ENCODE data around the gene WNT16.

Gene WNT16

DNA sequence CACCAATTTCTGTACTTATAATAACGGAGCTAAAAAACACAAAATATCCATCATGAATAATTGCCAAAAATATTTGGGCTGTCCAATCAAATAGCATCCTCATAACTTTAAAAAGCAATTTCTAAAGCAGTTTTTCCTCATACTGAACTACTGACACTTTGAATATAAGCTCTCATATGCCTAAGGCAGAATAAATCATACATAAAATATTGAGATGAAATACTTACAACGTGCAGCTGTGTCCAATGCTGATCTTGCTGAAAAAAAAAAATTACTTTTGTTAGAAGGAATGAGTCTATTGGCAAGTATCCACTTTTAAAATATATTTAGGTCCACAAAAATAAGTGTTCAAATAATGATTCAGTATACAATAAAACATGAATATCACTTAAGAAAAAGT is 43.1 kb downstream of the WNT16 start:
- 97% methylated on average over 1 of the region's 2 CpGs for WGBS
- no peak overlapping the region for H2BK120ac ChIP-seq (ENCODE audit: low read depth, low read length)
- no peak overlapping the region for H2AFZ ChIP-seq (ENCODE audit: low read depth, low read length)
- peaks cover 8 to 79% of the 10 kb centered on the region in 2 experiments for H3K36me3 ChIP-seq (ENCODE audit: control insufficient read depth in 1 of 2, insufficient read depth in 2 of 2, low read depth in 1 of 2, low read length in 2 of 2)
- no peak overlapping the region for H3K4me2 ChIP-seq (ENCODE audit: low read length, poor library complexity, severe bottlenecking)
- H3K9ac ChIP-seq (ENCODE audit: low read length), result peak overlapping the region; percentile 31
- H3K18ac ChIP-seq (ENCODE audit: low read depth in 1 of 2, low read length in 2 of 2), result no peak overlapping the region
- peaks cover 3% of the 10 kb centered on the region for H3K4me1 ChIP-seq (ENCODE audit: control insufficient read depth, insufficient read depth, low read depth, low read length)
- H3K27ac ChIP-seq (ENCODE audit: low read length, poor library complexity, severe bottlenecking), result no peak overlapping the region
- DNase-seq, result no peak
- no peaks in the 10 kb centered on the region for H3K9me3 ChIP-seq (ENCODE audit: control insufficient read depth, low read length)
- no peak overlapping the region for H3K23ac ChIP-seq (ENCODE audit: low read length in 2 of 2)
- H3K14ac ChIP-seq (ENCODE audit: low read length in 2 of 2), result no peak overlapping the region
- peaks cover 17% of the 10 kb centered on the region for H3K79me1 ChIP-seq (replicated peaks; ENCODE audit: low read length, poor library complexity, severe bottlenecking)
- no peak overlapping the region for H2BK12ac ChIP-seq (ENCODE audit: low read length in 2 of 2)
- no peak overlapping the region for H2BK15ac ChIP-seq (ENCODE audit: low read depth, poor library complexity, severe bottlenecking)
- no peak overlapping the region for H4K8ac ChIP-seq (ENCODE audit: low read length)
- H3K27me3 ChIP-seq (ENCODE audit: control insufficient read depth in 1 of 2, insufficient read depth in 1 of 2, low read length in 2 of 2), result no peaks in the 10 kb centered on the region
- no peak overlapping the region for H4K91ac ChIP-seq (ENCODE audit: low read length)
- no peak overlapping the region for H3K4me3 ChIP-seq (ENCODE audit: insufficient read depth in 1 of 2, low read depth in 1 of 2, low read length in 2 of 2)
- no peak overlapping the region for H2AK5ac ChIP-seq (ENCODE audit: low read length, severe bottlenecking)
- no peak overlapping the region for H2BK5ac ChIP-seq (ENCODE audit: low read depth, low read length, poor library complexity, severe bottlenecking)
- no peak overlapping the region for H3K4ac ChIP-seq (ENCODE audit: low read depth in 1 of 2, low read length in 2 of 2)

DNA sequence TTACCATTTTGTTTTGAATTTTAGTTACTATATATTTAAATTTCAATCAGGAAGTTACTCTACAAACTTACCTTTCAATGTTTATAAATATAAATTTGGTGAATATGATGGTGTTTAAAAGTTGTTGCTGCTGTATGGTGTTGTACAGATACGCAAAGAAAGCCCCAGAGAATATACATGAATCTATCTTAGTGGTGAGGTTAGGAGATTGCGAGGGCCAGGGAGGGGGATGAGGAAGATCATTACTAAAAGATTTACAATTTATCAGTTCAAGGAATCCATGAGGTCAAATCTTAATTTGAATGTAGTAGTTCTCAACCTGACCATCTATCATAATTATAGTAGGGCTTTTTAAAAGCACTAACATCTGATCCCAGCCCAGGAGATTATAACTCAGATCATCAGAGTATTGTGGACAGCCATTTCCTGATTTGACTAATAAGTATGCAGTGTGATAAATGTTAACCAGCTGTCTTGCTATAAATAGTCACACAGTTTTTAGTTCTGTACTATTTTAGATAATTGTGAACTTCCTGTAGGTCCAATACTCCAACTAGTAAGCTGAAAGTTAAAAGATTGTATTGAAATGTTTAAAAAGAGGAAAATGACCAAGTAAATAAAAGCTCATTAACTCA is 43.7 kb downstream of the WNT16 start:
- Histone ChIP-seq H4K8ac (ENCODE audit: low read length) (no peak overlapping the region), H3K14ac (ENCODE audit: low read length in 2 of 2) (no peak overlapping the region), H3K79me1 (replicated peaks; ENCODE audit: low read length, poor library complexity, severe bottlenecking) (peaks cover 19% of the 10 kb centered on the region), H2BK12ac (ENCODE audit: low read length in 2 of 2) (no peak overlapping the region), H2BK120ac (ENCODE audit: low read depth, low read length) (no peak overlapping the region), H3K4me1 (ENCODE audit: control insufficient read depth, insufficient read depth, low read depth, low read length) (peaks cover 3% of the 10 kb centered on the region), H3K18ac (ENCODE audit: low read depth in 1 of 2, low read length in 2 of 2) (no peak overlapping the region), H3K4me3 (ENCODE audit: insufficient read depth in 1 of 2, low read depth in 1 of 2, low read length in 2 of 2) (no peak overlapping the region), H3K9me3 (ENCODE audit: control insufficient read depth, low read length) (no peaks in the 10 kb centered on the region), H2AK5ac (ENCODE audit: low read length, severe bottlenecking) (no peak overlapping the region), H2AFZ (ENCODE audit: low read depth, low read length) (no peak overlapping the region), H3K23ac (ENCODE audit: low read length in 2 of 2) (no peak overlapping the region), H3K36me3 (ENCODE audit: control insufficient read depth in 1 of 2, insufficient read depth in 2 of 2, low read depth in 1 of 2, low read length in 2 of 2) (peaks cover 8 to 79% of the 10 kb centered on the region in 2 experiments), H2BK15ac (ENCODE audit: low read depth, poor library complexity, severe bottlenecking) (no peak overlapping the region), H3K4me2 (ENCODE audit: low read length, poor library complexity, severe bottlenecking) (no peak overlapping the region), H3K9ac (ENCODE audit: low read length) (peak overlapping the region; percentile 31), H4K91ac (ENCODE audit: low read length) (no peak overlapping the region), H3K27ac (ENCODE audit: low read length, poor library complexity, severe bottlenecking) (no peak overlapping the region), H3K27me3 (ENCODE audit: control insufficient read depth in 1 of 2, insufficient read depth in 1 of 2, low read length in 2 of 2) (no peaks in the 10 kb centered on the region), H3K4ac (ENCODE audit: low read depth in 1 of 2, low read length in 2 of 2) (no peak overlapping the region), H2BK5ac (ENCODE audit: low read depth, low read length, poor library complexity, severe bottlenecking) (no peak overlapping the region)
- peak; percentile 23 for DNase-seq
- WGBS, result 100% methylated on average over 1 of the region's 2 CpGs

DNA sequence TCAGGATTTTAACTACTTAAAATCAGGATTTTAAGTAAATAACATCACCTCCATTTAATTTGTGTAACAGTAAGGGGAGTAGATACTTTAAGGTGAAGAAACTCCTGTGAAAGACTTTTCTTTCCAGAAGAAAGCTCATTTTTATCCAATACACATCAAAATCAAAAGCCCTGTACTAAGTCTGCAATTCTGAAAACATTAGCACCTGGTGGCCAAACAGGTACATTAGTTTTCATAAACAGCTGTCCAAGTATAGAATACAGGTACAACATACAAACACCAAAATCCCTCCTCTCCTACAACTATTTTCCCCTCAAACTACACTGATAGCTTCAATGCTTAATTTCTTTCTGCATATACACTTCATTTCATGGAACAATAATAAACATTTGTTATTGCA is 44.4 kb downstream of the WNT16 start:
- Histone ChIP-seq H3K18ac (ENCODE audit: low read depth in 1 of 2, low read length in 2 of 2) (no peak overlapping the region), H3K9ac (ENCODE audit: low read length) (peak overlapping the region; percentile 31), H3K23ac (ENCODE audit: low read length in 2 of 2) (no peak overlapping the region), H3K27ac (ENCODE audit: low read length, poor library complexity, severe bottlenecking) (no peak overlapping the region), H3K4me3 (ENCODE audit: insufficient read depth in 1 of 2, low read depth in 1 of 2, low read length in 2 of 2) (no peak overlapping the region), H3K27me3 (ENCODE audit: control insufficient read depth in 1 of 2, insufficient read depth in 1 of 2, low read length in 2 of 2) (no peaks in the 10 kb centered on the region), H2BK15ac (ENCODE audit: low read depth, poor library complexity, severe bottlenecking) (no peak overlapping the region), H3K4ac (ENCODE audit: low read depth in 1 of 2, low read length in 2 of 2) (no peak overlapping the region), H3K4me1 (ENCODE audit: control insufficient read depth, insufficient read depth, low read depth, low read length) (peaks cover 3% of the 10 kb centered on the region), H2BK120ac (ENCODE audit: low read depth, low read length) (no peak overlapping the region), H3K4me2 (ENCODE audit: low read length, poor library complexity, severe bottlenecking) (no peak overlapping the region), H2AK5ac (ENCODE audit: low read length, severe bottlenecking) (no peak overlapping the region), H3K36me3 (ENCODE audit: control insufficient read depth in 1 of 2, insufficient read depth in 2 of 2, low read depth in 1 of 2, low read length in 2 of 2) (peaks cover 6 to 79% of the 10 kb centered on the region in 2 experiments), H2BK5ac (ENCODE audit: low read depth, low read length, poor library complexity, severe bottlenecking) (no peak overlapping the region), H3K79me1 (replicated peaks; ENCODE audit: low read length, poor library complexity, severe bottlenecking) (peaks cover 16% of the 10 kb centered on the region), H3K9me3 (ENCODE audit: control insufficient read depth, low read length) (no peaks in the 10 kb centered on the region), H3K14ac (ENCODE audit: low read length in 2 of 2) (no peak overlapping the region), H2AFZ (ENCODE audit: low read depth, low read length) (no peak overlapping the region), H4K91ac (ENCODE audit: low read length) (no peak overlapping the region), H4K8ac (ENCODE audit: low read length) (no peak overlapping the region), H2BK12ac (ENCODE audit: low read length in 2 of 2) (no peak overlapping the region)
- no peak for DNase-seq

DNA sequence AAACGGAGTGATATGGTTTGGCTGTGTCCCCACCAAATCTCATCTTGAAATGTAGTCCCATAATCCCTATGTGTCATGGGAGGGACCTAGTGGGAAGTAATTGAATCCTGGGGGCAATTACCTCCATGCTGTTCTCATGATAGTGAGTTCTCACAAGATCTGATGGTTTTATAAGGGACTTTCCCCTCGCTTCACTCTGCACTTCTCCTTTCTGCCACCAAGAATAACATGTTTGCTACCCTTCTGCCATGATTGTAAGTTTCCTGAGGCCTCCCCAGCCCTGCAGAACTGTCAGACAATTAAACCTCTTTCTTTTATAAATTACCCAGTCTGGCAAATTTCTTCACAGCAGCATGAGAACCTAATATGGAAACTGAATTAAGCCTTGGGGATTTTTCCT is 48.2 kb downstream of the WNT16 start:
- H3K27me3 ChIP-seq (ENCODE audit: control insufficient read depth in 1 of 2, insufficient read depth in 1 of 2, low read length in 2 of 2), result no peaks in the 10 kb centered on the region
- no peak overlapping the region for H3K18ac ChIP-seq (ENCODE audit: low read depth in 1 of 2, low read length in 2 of 2)
- WGBS, result 100% methylated on average over 2 of the region's 2 CpGs
- no peak overlapping the region for H3K4me3 ChIP-seq (ENCODE audit: insufficient read depth in 1 of 2, low read depth in 1 of 2, low read length in 2 of 2)
- H4K91ac ChIP-seq (ENCODE audit: low read length), result no peak overlapping the region
- no peak overlapping the region for H2AK5ac ChIP-seq (ENCODE audit: low read length, severe bottlenecking)
- no peak overlapping the region for H3K9ac ChIP-seq (ENCODE audit: low read length)
- H2BK12ac ChIP-seq (ENCODE audit: low read length in 2 of 2), result no peak overlapping the region
- DNase-seq, result no peak
- peaks cover 24% of the 10 kb centered on the region for H3K79me1 ChIP-seq (replicated peaks; ENCODE audit: low read length, poor library complexity, severe bottlenecking)
- H3K4me1 ChIP-seq (ENCODE audit: control insufficient read depth, insufficient read depth, low read depth, low read length), result peaks cover 2% of the 10 kb centered on the region
- no peak overlapping the region for H3K14ac ChIP-seq (ENCODE audit: low read length in 2 of 2)
- peaks cover 8 to 77% of the 10 kb centered on the region in 2 experiments for H3K36me3 ChIP-seq (ENCODE audit: control insufficient read depth in 1 of 2, insufficient read depth in 2 of 2, low read depth in 1 of 2, low read length in 2 of 2)
- H2BK120ac ChIP-seq (ENCODE audit: low read depth, low read length), result no peak overlapping the region
- H3K4ac ChIP-seq (ENCODE audit: low read depth in 1 of 2, low read length in 2 of 2), result no peak overlapping the region
- H4K8ac ChIP-seq (ENCODE audit: low read length), result no peak overlapping the region
- H3K9me3 ChIP-seq (ENCODE audit: control insufficient read depth, low read length), result no peaks in the 10 kb centered on the region
- H3K27ac ChIP-seq (ENCODE audit: low read length, poor library complexity, severe bottlenecking), result no peak overlapping the region
- H2AFZ ChIP-seq (ENCODE audit: low read depth, low read length), result no peak overlapping the region
- H3K4me2 ChIP-seq (ENCODE audit: low read length, poor library complexity, severe bottlenecking), result no peak overlapping the region
- H3K23ac ChIP-seq (ENCODE audit: low read length in 2 of 2), result no peak overlapping the region
- no peak overlapping the region for H2BK15ac ChIP-seq (ENCODE audit: low read depth, poor library complexity, severe bottlenecking)
- H2BK5ac ChIP-seq (ENCODE audit: low read depth, low read length, poor library complexity, severe bottlenecking), result no peak overlapping the region

Measured in mesenchymal stem cell (in vitro differentiated cells and primary cell).